Left ventricle myocardium superior (tissue), 1 donor: ENCODE data around the gene TSSK2. TPM values are rescaled to one million over a fixed set of nuclear protein-coding genes. Genes with fewer than 3 reads are reported as not detected.

ENCODE experiments used
- ATAC-seq: fragments of 200-7000 bp; cut with Tn5 transposase; one replicate; pipeline ENCODE4 v1.9.1; 2020; ENCODE audit warnings: mild to moderate bottlenecking, moderate library complexity
- DNase-seq: peaks from one replicate; pipeline ENCODE4 v3.0.0-alpha.2; 2020
- intact Hi-C: fragments of 100-400 bp; cut with micrococcal nuclease; formaldehyde crosslinking; loops from one replicate; pipeline ENCODE4 v1.11.0; 2022
- total RNA-seq: library from RNA; stranded (reverse); fragmentation: NEBNext Ultra II Directional; extraction: Animal tissue kit (Norgen Biotek cat#: 25700); gene quantifications from one replicate; pipeline ENCODE4 v1.2.1, GENCODE V29; 2021
- donor health status: DM: no; HTN: yes; CAD: no; lungs with severe emphysema.

TSSK2 gene
- total RNA-seq, 1 donor from 2014 or later, result not detected

DNA sequence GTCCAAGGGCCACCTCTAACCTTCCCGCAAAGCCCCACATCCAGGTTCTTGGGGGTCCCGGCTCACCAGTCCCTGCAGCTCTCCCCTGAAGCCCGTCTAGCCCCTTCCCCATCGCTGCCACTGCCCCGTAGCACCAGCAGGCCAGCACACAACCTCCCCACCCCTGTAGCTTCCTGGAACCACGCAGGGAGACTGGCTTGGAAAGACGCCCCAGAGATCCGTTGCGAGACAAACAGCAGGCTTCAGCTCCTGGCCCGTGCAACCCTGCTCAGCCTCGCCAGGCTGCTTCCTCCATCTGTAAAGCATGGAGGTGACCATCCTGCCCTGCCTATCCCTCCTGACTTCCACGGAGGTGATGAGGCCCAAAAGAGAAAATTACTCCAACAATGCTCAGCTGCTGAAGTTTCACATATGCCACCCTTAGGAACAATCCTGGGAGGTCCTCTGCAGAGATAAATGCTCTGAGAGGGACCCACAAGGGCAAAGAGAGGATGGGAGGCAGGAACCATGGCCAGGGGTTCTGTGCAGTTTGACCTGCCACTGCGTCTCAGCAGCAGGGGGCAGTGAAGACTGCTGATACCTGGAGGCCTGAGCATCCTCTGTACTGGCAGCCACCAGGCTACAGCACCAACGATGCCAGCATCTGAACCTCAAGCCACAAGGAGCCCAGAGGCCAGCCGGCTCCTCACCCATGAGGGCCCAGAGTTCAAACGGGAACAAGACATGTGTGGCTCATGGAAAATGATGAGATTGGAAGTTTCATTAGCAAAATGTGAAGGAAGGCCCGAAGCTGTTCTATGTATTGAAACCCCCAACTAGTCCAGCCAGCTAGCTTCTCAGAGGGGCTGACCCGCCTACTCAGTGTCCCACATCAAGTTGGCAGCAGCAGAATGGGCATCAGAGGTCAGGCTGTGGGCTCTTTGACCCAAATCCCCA is 25.0 kb upstream of the TSSK2 start:
- no peak for DNase-seq
- intact Hi-C loops, result no loop called here
- ATAC-seq, result peak; percentile 33

- no peak for ATAC-seq
- intact Hi-C loops, result no loop called here
- DNase-seq, result no peak
These were observed 24.0 kb upstream of the TSSK2 start for GRCh38 chr22:19106886-19107729.

DNA sequence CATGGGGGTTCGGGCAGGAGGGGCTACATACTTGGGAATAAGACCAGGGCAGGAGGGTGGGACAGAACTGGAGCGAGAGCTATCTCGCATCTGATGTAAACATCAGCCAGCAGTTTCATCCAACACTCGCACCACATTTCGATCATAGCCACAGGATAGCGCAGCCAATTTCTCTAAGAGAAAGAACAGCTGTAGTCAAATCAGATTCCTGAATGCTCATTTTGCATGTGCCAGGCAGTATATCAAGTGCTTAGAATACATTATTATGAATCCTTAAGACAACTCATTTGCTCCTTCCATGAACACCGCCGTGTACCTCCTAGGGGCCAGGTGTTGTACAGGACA is 23.4 kb upstream of the TSSK2 start:
- intact Hi-C loops, result no loop called here
- ATAC-seq, result no peak
- no peak for DNase-seq

- ATAC-seq (no peak), DNase-seq (no peak)
- intact Hi-C loops, result no loop called here
These were observed 22.3 kb upstream of the TSSK2 start for GRCh38 chr22:19108807-19109197.

DNA sequence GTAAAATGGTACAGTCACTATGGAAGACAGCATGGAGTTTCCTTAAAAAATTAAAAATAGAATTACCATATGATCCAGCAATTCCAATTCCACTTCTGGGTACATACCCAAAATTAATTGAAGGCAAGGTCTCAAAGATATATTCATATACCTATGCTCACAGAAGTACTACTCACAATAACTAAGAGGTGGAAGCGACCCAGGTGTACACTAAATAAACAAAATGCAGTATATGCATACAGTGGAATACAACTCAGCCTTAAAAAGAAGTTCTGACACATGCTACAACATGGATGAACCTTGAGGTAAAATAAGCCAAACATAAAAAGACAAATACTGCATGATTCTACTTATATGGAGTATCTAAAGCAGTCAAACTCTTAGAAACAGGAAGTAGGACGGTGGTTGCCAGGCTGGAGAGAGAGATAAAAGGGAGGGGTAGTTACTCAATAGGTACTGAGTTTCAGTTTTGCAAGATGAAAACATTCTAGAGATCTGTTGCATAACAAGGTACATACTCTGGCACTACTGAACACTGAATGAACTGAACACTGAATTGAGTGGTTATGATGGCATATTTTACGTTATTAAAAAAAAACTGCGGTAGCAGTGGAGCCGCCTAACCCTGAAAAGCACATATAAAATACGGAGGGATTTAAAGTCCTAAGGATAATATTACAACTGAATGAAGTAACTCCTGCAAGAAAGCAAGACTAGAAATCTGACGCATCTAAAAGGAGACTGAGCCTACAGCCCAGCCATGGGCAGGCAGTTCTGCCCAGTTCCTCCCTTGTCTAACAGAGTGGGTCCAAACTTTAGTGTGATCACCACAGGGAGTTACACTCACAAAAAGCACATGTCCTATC is 21.7 kb upstream of the TSSK2 start:
- ATAC-seq, result peak; percentile 69
- intact Hi-C loops, result no loop called here
- no peak for DNase-seq

GRCh38 chr22:19110064-19110458 is 21.0 kb upstream of the TSSK2 start:
- intact Hi-C loops, result no loop called here
- ATAC-seq (no peak), DNase-seq (no peak)

- no peak for ATAC-seq
- intact Hi-C loops, result no loop called here
- DNase-seq, result no peak
These were observed 20.5 kb upstream of the TSSK2 start for GRCh38 chr22:19110646-19111045.

DNA sequence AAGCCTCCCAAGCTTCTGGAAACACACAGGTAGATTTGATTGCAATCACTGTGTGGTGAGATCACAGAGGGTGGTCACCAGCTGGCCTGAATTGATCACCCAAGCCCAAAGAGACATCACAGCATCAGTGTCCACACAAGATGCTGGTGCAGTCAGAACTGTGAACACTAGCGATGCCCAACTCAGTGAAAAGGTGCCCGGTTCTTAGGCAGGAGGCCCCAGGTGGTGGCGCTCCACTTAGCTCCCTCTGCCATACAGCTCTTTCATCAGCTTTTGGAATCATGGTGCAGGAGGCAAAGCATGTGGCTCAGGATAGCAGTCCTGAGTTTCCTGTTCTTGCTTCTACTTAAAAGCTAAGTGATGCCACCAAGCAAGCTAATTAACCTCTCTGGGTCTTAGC is 20.0 kb upstream of the TSSK2 start:
- DNase-seq (no peak), ATAC-seq (no peak)
- intact Hi-C loops, result no loop called here

DNA sequence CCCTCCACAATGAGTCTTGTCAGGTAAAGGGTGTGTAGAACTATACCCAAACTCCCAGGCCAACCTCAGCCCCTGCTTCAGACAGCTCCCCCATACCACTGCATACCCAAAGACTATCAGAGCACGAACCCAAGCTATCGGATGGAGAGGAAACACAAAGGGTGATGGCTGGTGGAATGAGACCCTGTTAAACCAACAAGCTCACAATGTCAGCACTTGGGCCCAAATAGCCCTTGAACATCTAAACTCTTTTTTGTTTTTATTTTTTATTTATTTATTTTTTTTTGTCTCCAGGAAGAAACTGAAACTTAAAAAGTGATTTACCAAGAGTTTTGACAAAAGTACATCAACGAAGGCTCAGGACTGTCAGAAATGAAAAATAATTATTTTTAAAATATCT is 19.5 kb upstream of the TSSK2 start:
- DNase-seq, result no peak
- no peak for ATAC-seq
- intact Hi-C loops, result no loop called here

GRCh38 chr22:19113429-19113828 is 17.7 kb upstream of the TSSK2 start:
- intact Hi-C loops, result no loop called here
- DNase-seq (no peak), ATAC-seq (no peak)

DNA sequence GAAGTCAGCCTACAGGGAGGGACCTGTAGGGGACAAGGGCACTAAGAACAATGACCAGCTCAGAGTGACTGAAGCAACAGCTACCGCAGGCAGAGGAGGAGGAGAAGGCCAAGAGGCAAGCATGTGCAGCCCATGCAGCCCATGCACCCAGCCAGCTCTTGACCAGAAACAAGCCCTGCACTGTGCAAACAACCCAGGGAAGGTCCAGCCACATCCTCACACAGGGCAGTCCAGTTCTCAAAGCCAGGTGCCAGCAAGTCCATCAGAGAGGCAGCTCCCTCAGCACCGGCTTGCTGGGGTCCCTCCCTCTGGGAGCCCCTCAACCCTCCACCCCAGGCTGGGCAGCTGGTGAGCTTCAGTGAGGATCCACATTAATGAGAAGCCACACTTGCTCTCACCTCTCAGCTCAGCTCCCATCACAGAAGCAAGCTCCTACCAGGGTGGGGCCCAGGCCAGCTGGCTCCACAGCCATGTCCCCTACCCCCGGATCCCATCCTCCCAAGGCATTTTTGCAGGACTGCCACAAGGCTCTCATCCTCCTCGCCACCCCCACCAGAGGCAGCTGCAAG is 16.0 kb upstream of the TSSK2 start:
- no peak for DNase-seq
- intact Hi-C loops, result no loop called here
- ATAC-seq, result peak; percentile 37

GRCh38 chr22:19115628-19116027 is 15.5 kb upstream of the TSSK2 start:
- intact Hi-C loops, result no loop called here
- no peak for DNase-seq
- no peak for ATAC-seq

DNA sequence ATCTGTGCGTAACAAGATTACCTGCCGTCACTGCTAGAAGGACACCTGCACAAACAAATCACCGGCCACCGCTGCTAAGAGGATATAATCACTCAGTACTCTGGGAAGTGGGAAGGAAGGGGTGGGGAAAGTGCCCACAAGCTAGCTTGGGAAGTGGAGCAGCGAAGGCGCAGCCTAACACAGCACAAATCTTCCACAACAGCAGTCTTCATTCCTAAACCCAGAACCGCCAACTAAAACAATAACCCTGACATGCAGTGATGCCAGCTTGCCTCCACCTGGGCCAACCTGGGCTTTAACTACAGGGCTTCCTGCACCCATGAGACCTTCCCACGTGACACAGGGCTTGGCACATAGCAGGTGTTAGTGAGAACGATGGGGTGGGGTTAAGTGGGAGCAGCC is 14.0 kb upstream of the TSSK2 start:
- intact Hi-C loops, result no loop called here
- ATAC-seq (no peak), DNase-seq (no peak)

GRCh38 chr22:19118329-19118880 is 12.7 kb upstream of the TSSK2 start:
- no peak for DNase-seq
- intact Hi-C loops, result no loop called here
- ATAC-seq, result no peak

- ATAC-seq (no peak), DNase-seq (no peak)
- intact Hi-C loops, result no loop called here
These were observed 11.2 kb upstream of the TSSK2 start for GRCh38 chr22:19119949-19120348.

GRCh38 chr22:19120829-19121630 is 10.1 kb upstream of the TSSK2 start:
- peak; percentile 25 for ATAC-seq

DNA sequence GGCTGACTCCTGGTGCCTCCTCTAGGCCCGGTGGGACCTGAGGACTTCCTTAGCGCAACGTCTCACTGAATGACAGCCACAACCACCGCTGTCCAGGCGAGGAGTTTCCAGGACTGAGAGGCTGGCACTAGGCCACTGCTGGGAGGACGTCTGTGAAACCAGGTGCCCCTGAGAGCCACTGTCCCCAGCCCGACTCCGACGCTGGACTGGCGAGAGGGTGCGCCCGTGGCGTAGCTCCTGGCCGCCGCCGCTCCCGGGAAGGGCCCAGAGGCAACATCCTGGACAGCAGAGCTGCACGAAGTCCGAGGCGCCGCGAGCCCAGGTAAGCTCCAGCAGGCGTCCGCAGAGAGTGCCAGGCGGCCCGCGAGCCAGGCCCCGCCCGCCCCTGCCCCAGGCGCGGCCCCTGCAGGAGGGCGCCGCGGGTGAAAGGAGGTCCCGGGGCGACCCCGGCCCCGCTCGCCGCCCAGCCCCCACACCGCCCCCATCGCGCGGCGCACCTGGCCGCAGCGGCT is 9.4 kb upstream of the TSSK2 start:
- intact Hi-C loops, result no loop called here
- peak; percentile 75 for DNase-seq
- peak; percentile 64 for ATAC-seq

More at GRCh38 chr22:19120829-19121630, 10.1 kb upstream of the TSSK2 start:
- intact Hi-C loops, result no loop called here
- DNase-seq, result peak; percentile 49
